Lung microvascular endothelial cell (primary cell): Measurements from ENCODE around the gene IMP3. TPM values are rescaled to one million over a fixed set of nuclear protein-coding genes. Genes with fewer than 3 reads are reported as not detected.
"Not testable (repeated sequence)": the region's sequence is repeated elsewhere in the genome, so short reads cannot be mapped to it uniquely, and the experiment has no call there.

ENCODE experiments used
- DNase-seq, 2 donors: peaks; one replicate each; pipeline versions ENCODE4 v3.0.0 to v3.0.0-alpha.2; 2010; ENCODE audit warnings: low read depth in 2 of 2
- total RNA-seq: library from RNA; depleted of rRNA; stranded (reverse); fragments of >200 nt; gene quantifications from 2 replicates; pipeline ENCODE4 v1.2.1, GENCODE V29; 2014

Gene IMP3
- total RNA-seq, 1 donor from 2014 or later = 92.1 TPM

DNA sequence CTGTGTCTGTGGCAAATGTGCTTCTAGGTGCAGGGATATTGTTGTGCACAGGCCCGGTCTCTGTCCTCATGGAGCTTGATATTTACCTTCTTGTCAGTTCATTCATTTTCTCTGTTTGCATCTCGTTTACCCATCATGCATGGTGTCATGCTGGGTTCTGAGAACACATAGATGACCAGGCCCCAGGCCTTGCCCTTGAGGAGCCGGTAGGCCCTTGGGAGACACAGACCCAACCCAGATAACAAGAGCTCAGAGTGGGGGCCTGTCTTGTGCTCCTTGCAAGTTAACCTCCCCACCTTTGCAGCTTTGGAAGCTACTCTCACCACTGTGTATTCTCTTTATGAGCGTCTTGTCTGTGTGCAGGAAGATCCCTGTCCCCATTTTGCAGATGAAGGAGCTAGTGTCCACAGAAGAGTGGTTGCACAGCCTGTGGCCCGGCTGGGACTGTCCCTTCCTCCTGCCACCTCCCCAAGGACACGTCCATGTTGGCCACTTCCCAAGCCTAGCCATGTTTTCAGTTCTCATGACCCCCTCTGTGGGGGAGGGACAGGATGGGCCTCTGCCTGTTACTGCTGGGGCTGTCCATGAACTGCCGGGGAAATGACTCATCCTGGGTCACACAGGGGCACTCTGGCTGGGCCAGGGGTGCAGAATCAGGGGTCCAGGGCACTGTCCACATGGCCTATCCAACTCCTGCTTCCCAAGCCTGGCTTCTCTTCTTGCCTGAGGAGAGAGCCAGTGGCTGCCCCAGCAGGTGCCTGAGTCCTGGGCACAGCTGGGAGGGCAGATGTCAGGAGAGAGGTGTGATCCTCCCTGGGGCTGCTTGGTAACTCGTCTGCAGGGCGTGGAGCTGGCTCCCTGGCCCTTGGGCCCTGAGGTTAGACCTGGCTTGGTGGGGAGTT lies 11.1 kb upstream of the IMP3 start:
- DNase-seq = peak; percentile 73 to 90

DNA sequence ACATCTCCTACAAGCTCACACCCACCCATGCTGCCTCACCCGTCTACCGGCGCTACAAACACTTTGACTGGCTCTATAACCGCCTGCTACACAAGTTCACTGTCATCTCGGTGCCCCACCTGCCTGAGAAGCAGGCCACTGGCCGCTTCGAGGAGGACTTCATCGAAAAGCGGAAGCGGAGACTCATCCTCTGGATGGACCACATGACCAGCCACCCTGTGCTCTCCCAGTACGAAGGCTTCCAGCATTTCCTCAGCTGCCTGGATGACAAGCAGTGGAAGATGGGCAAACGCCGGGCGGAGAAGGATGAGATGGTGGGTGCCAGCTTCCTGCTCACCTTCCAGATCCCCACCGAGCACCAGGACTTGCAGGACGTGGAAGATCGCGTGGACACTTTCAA lies 9.8 kb upstream of the IMP3 start:
- no peak for DNase-seq

GRCh38 chr15:75649045-75649761 lies 9.2 kb upstream of the IMP3 start:
- peak in 1 of 2 donors; percentile 22 for DNase-seq

GRCh38 chr15:75648156-75649000 lies 8.4 kb upstream of the IMP3 start:
- peak; percentile 52 to 53 for DNase-seq

DNA sequence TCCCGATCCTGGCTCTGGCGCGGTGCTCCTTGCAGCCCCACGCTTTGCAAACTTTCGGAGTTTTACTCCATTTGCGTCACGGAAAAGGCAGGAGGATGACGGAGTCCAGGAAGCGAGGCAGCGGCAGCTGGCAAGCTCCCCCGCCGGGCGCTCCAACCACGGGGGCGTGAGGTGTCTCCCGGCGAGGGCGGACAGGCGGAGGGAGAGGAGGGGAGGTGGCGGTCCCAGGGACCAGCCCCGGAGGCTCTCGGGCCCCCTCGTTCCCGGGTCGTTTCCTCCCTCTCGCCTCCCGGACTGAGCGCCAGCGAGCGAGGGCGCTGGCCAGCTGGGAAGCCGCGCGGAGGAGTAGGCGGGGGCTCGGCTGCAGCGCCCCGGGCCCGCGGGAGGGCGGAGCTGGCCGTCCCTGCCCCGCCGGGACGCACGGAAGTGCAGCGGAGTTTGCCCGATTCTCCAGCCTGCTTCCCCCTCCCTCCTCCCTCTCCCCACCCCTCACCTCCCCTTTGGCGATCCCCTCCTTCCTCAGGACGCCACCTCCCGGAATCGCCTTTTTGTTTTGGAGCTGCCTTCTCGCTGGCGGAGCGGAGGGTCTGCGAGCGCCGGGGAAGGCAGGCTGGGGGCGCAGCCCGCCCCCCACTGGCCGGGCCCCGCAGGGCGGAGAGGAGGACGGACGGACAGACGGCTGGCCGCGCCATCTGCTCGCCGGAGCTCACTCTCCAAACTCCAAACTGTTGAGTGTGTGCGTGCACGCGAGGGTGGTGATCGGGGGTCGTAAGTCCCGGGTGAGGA lies 7.5 kb upstream of the IMP3 start, which contains the start of gene SNX33:
TSS of gene SNX33 (plus strand) at position 543 of the 786 bp plus-strand sequence. CDS start 1,191 bp downstream, outside the sequence.
- DNase-seq = peak; percentile 87 to 91

DNA sequence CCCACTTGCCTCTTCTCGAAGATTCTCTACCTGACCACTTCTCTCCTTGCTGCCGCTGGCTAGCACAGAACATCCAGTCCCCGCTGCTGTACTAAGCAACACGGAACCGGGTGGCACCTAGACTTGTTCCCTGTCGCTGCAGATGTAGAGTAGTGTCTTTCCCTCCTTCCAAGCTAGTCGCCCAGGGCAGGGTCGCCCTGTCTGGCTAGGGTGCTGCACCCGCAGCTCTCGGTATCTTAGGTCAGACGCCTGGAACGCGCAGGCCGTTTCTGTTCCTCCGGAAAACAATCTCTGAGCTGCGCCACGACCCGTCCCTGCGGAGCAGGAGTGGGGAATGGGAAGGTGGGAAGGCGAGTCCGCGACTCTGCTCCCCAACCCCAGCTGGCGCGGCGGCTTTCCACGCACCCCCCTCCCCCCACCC lies 6.9 kb upstream of the IMP3 start:
- DNase-seq = peak in 1 of 2 donors; percentile 33

DNA sequence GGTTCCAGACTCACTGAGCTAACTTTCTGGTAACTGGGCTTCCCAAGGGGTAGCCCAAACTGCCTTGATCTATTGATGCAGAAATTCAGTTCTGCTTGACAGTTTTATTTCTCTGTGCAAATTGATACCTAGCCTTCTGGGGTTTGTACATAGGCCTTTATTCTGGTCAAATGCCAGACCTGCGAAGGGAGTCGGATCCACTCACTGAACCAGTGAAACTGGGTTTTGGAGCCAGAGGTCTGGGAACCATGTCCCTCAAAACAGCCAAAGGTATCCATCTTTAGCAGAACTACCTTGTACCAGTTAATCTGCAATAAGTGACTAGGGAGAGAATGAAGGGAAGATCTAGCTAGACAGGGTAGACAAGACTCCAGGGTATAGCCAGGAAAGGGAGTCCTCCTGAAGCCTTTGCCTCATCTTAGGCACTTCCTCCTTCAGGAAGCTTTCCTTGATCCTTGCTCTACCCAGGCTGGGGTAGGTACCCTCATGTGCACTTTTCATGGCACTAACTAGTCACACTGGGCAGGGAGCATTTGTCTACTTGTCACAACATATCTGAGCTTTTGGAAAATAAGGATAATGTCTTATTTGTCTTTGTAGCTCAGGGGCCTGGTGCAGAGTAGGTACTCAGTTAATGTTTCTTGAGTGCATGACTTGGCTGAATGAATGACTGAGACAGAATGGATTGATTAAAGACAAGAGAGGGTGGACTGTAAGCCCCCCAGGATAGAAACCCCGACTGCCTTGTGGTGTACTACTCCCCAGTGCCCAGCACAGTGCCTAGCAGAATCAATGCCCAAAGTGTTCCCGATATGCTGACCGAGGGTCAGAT lies 6.3 kb upstream of the IMP3 start:
- DNase-seq = no peak

DNA sequence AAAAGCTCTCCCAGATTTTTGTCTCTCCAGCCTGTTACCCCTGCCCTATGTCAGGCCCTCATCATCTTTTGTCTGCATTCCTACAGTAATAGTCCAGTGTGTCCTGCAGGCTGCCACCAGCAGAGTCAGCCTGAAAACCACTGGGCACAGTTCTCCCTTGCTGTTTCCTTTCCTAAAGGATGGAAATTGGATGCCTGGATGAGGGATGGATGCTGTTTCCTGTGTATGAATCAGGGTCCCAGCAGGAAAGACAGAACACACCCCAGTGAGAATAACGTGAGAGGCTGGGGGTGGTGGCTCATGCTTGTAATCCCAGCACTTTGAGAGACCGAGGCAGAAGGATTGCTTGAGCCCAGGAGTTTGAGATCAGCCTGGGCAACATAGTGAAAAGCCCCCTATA lies 4.4 kb upstream of the IMP3 start:
- peak in 1 of 2 donors; percentile 66 for DNase-seq

GRCh38 chr15:75641603-75642002 lies 1.6 kb upstream of the IMP3 start:
- no peak for DNase-seq

GRCh38 chr15:75641179-75641503 lies 1.1 kb upstream of the IMP3 start:
- no peak for DNase-seq

DNA sequence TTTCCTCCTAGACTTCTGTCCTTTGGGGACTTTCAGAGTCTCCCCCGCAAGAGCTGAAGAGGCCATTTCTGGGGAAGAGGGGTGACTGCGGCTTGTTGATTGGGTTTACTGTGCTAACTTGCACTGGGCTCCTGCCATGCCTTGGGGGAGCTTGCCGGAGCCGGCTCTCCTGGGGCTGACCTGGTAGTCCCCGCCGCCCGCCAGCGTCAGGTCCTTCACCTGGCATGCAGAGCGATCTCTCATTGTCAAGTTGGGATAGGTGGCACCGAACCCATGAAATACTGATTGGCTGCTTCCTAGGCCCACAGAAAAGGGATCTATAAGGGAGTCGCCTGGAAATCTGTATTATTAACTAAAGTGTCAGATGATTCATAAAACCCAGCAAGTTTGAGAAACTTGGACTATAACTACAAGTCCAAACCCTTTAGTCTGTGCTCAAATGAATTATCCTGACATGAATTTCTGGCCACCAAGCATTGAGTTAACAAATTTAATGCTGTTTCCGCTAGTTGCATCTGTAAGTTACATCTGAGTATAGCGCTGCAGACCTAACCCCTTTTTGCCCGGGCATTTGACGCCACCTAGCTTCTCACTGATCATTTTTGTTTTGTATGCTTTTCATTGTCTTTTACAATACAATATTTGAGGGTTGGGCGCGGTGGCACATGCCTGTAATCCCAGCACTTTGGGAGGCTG lies 607 bp upstream of the IMP3 start:
- DNase-seq = peak; percentile 54 to 80

- peak; percentile 37 to 60 for DNase-seq
These were observed 774 bp downstream of the IMP3 start for GRCh38 chr15:75639191-75639708.

- DNase-seq = no peak
These were observed 2.6 kb downstream of the IMP3 start for GRCh38 chr15:75637245-75638009.

DNA sequence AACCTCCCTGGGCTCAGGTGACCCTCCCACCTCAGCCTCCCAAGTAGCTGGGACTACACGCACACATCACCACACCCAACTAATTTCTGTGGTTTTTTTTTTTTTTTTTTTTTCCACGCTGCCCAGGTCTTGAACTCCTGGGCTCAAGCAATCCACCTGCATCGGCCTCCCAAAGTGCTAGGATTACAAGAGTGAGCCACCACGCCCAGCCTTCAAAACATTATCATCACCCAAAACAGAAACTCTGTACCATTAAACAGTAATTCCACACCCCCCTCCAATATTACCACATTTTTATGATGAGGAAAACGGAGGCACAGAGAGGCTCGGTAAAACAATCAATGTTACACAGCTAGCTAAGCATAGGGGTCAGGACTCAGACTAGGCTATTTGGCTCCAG lies 4.0 kb downstream of the IMP3 start:
- DNase-seq = no peak

DNA sequence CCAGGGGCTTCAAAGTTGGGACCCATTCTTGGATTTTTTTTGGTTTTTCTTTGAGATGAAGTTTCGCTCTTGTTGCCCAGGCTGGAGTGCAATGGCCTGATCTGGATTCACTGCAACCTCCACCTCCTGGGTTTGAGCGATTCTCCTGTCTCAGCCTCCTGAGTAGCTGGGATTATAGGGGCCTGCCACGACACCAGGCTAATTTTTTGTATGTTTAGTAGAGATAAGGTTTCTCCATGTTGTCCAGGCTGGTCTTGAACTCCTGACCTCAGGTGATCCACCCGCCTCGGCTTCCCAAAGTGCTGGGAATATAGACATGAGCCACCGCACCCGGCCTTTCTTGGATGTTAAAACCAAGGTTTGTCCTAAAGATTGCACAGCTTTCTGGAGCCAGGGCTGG lies 6.1 kb downstream of the IMP3 start:
- DNase-seq = not testable (repeated sequence)

- DNase-seq = no peak
These were observed 8.1 kb downstream of the IMP3 start for GRCh38 chr15:75631935-75632334.

GRCh38 chr15:75625542-75626347 lies 14.3 kb downstream of the IMP3 start, which contains the start of gene SNUPN:
SNUPN (minus strand) TSS chr15:75625725; CDS start chr15:75621051, 4,674 bp downstream.
- peak; percentile 94 to 97 for DNase-seq
